Astrocyte of the spinal cord (primary cell): ENCODE results near the gene HIPK1.

ENCODE experiments used
- DNase-seq: peaks from one replicate; pipeline ENCODE4 v3.0.0; 2011; ENCODE audit warnings: low read depth, low spot score
- H3K4me3 ChIP-seq: 2 replicates; pipeline ENCODE4 v1.5.1; 2011; ENCODE audit warnings: low read depth, mild to moderate bottlenecking, low read length, moderate library complexity
- in situ Hi-C: cut with HindIII; loops from 2 replicates; pipeline ENCODE4 v1.10.0; 2017; ENCODE audit warnings: low sequenced_read_pairs
- TF ChIP-seq, protein P1 (sequence below): IDR thresholded peaks from 2 replicates; pipeline ENCODE4 v1.5.1; 2012; ENCODE audit warnings: low read depth, mild to moderate bottlenecking, low read length, inconsistent platforms

The HIPK1 gene

DNA sequence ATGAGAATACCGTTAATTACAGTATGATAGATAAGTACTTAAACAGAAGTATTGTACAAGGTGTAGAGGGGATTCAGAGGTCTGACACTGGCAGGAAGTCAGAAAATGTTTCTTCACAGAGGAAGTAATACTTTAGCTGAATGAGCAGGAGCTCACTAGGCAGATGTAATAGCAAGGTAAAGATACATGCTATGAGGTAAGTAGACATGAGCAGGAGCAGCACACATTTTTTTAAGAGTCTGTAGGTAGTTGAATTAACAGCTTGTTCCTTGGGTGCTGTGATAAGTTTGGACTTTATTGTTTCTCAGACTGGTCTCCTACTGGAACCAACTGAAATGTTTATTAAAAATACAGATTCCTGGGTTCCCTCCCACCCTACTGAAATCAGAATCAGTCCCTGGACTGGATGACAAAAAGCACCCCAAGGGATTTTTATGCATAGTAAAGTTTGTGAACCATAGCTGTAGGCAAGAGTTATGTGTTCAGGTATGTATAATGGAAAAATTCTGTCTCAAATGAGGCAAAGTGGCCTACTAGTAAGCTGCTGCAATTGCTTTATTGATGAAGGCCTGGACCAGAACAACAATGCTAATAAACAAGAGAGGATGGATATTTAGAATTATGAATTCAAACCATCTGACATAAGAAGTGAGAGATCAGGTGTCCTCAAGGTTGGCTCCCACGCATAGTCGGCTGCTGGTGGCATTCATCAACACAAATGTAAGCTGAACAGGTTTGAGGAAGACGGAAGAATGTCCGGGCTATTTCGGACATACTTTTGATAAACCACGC is 25.4 kb upstream of the HIPK1 start:
- H3K4me3 ChIP-seq = peak overlapping the region; percentile 68
- no peak for DNase-seq
- TF ChIP-seq, protein P1, sequence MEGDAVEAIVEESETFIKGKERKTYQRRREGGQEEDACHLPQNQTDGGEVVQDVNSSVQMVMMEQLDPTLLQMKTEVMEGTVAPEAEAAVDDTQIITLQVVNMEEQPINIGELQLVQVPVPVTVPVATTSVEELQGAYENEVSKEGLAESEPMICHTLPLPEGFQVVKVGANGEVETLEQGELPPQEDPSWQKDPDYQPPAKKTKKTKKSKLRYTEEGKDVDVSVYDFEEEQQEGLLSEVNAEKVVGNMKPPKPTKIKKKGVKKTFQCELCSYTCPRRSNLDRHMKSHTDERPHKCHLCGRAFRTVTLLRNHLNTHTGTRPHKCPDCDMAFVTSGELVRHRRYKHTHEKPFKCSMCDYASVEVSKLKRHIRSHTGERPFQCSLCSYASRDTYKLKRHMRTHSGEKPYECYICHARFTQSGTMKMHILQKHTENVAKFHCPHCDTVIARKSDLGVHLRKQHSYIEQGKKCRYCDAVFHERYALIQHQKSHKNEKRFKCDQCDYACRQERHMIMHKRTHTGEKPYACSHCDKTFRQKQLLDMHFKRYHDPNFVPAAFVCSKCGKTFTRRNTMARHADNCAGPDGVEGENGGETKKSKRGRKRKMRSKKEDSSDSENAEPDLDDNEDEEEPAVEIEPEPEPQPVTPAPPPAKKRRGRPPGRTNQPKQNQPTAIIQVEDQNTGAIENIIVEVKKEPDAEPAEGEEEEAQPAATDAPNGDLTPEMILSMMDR = no peak
- in situ Hi-C loops = no loop called here

DNA sequence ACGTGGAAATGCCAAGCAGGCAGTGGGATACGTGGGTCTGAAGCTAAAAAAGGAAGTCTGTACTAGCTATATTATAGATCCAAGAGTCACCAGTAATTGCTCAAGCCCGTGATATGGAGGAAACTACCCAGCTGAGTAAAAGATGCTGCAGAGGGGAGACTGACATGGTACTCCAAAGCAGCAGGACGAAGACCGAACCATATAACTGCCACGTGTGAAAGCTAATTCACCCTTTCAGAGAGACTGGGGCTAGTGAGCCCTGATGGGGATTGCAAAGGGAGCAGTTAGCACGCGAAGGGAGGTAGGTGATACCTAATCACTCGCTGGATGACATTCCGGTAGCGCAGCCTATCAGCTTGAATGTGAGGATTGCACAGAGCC is 24.8 kb upstream of the HIPK1 start:
- TF ChIP-seq, protein P1 = no peak
- in situ Hi-C loops = no loop called here

DNA sequence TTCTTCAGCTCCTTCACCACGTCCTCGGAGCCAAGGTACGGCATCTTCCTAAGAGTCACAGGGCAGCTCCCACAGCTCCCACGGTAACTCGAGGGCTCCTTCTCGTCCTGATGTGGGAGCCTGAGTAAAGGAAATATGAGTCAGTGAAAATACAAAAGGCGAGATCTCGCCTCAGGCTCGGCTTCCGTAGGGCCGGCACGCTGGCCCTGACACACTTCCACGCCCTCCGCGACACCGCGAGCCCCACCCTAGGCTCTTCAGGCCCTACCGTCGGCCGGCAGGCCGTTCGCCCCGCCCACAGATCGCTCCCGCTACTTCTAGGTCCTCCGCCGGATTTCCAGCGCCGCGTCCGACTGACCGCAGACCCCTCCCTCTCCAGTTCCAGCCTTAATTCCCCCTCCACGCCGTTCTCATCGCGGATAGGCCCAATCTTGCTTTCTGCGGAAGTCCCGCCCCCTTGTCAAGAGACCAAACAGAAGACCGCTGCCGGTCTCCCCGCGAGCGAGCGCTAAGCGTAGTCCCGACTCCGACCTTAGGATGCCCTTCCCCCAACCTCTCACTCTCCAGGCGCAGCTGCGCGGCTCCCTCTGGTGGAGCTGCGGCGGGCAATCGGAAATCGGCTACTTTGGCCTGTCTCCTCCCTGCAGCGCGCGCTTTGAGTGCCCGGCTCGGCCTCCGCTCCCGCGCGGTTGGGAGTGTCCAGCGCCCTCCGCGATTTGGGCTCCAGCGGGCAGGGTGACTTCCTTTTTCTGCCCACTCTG is 24.3 kb upstream of the HIPK1 start, which contains the start of the genes AP4B1 and DCLRE1B:
Gene AP4B1, minus strand, starts transcription at position 126 of the 761 bp plus-strand sequence. Its CDS starts 82 bp downstream, at position 44.
Gene DCLRE1B, plus strand, starts transcription at position 653 of the 761 bp plus-strand sequence. CDS start 261 bp downstream, outside the sequence.
- peak; percentile 100 for DNase-seq
- TF ChIP-seq, protein P1 = peak; percentile 77
- in situ Hi-C loops = no loop called here
- H3K4me3 ChIP-seq = peak within 1 kb of the TSS; percentile 68

More for the DNA sequence above, 24.8 kb upstream of the HIPK1 start:
- DNase-seq = no peak
- peak overlapping the region; percentile 68 for H3K4me3 ChIP-seq

DNA sequence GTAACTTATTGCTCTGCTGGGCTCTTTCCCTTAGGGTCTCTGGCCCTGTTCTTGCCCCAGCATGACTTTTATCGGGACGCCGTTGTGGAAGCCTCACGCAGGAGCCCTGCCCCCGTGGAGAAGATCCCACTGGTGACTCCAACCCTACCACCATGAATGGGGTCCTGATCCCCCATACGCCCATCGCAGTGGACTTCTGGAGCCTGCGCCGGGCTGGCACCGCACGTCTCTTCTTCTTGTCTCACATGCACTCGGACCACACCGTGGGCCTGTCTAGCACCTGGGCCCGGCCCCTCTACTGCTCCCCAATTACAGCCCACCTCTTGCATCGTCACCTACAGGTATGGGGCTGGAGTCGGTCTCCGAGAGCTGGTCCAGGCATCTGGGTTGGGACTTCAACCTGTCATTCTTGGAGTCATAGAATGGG is 23.7 kb upstream of the HIPK1 start:
- in situ Hi-C loops = no loop called here
- TF ChIP-seq, protein P1 = no peak
- peak overlapping the region; percentile 68 for H3K4me3 ChIP-seq
- no peak for DNase-seq

DNA sequence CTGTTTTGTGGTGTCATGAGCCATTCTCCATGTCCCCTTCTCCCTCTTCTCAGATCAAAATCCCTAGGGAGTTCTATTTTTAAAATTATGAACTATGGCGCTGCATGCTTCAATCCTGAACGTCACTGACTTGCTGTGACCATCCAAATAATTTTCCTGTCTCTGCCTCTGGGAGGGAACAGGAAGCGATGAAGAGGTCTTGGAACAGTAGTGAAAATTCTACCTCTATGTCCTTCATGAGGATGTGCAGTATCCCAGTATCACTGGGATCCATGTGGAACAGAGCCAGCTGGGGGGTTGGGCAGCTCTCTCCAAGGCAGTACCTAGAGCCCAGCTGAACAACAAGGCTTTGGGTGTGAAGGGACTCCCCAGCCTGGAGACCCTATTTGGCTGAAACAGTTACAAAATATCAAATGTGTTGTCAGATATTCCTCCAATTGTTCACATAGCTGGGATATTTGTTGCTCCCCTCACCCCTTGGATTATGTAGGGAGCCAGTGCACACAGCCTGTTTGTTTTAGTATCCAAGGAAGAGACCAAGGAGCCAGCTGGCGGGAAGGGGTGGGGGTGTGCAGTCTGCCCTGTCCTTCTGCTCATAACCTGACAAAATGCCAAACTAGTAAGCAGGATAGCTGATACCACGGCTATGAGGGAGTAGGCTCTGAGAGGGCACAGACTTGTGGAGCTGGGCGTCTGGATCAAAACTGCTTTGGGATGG is 16.4 kb upstream of the HIPK1 start:
- in situ Hi-C loops = no loop called here
- peak; percentile 48 for DNase-seq
- TF ChIP-seq, protein P1 = no peak
- H3K4me3 ChIP-seq = no peak overlapping the region

DNA sequence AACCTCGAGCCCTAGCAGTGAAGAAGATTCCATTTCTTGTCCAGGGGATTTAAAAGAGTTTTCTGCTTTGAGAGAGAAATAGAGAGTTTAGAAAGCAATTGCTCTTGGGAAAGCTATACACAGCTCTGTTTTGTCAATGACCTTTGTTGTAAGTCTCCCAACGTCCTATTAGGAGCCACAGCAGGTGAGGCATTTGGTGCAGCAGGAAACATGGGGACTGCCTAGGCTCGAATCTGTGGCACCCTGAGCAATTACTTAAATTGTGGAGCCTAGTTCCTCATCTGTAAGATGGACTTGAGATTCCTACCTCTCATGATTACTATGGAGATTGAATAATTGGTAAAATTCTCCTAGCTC is 15.8 kb upstream of the HIPK1 start:
- no peak for DNase-seq
- no peak overlapping the region for H3K4me3 ChIP-seq
- TF ChIP-seq, protein P1 = no peak
- in situ Hi-C loops = no loop called here
